Measurements from ENCODE around the gene RASSF9. TPM values are rescaled to one million over a fixed set of nuclear protein-coding genes. Genes with fewer than 3 reads are reported as not detected.

RASSF9 gene
- total RNA-seq, result 2.3 and 2.9 TPM in 2 replicates

GRCh38 chr12:85836197-85837090 is at the start of gene RASSF9:
Gene RASSF9, minus strand, starts transcription at chr12:85836409. Its CDS starts 208 bp downstream, at chr12:85836201.

GRCh38 chr12:85874031-85874461 is 37.8 kb upstream of the RASSF9 start, which contains the start of gene NTS:
Gene NTS, plus strand, starts transcription at chr12:85874295. Its CDS starts 109 bp downstream, at chr12:85874404.

Other genes with a start within 250 kb of the RASSF9 start
- not detected in 2 replicates for gene NTS, start 37.9 kb upstream of the RASSF9 start, total RNA-seq